Stomach (tissue), 4 donors: Measurements from ENCODE around the gene COL27A1.
"Not testable (repeated sequence)": the region's sequence is repeated elsewhere in the genome, so short reads cannot be mapped to it uniquely, and the experiment has no call there.

Experiments
- CTCF ChIP-seq, 7 experiments: fragments of 450-650 bp in 4 of 7; fragments of 200-600 bp in 3 of 7; sonication (generic) in 3 of 7; IDR thresholded peaks; one replicate each; pipeline ENCODE4 v1.5.1; 2016 to 2019; ENCODE audit warnings: antibody characterized with exemption in 7 of 7, control low read depth in 2 of 7, mild to moderate bottlenecking in 1 of 7
- POLR2A ChIP-seq, 4 donors: fragments of 450-650 bp; IDR thresholded peaks; one replicate each; pipeline ENCODE4 v1.6.1; 2016; ENCODE audit warnings: antibody characterized with exemption in 4 of 4, control low read depth in 2 of 4, mild to moderate bottlenecking in 1 of 4, moderate library complexity in 1 of 4

GRCh38 chr9:114322160-114322818 is 167.0 kb downstream of the COL27A1 start:
- not testable (repeated sequence) for TF ChIP-seq CTCF, POLR2A (IDR thresholded peaks at IDR 0.05)
